Suprapubic skin (tissue), 4 donors: ENCODE results near the gene TMEM175.

Source experiments
- POLR2A ChIP-seq, 2 donors: fragments of 450-650 bp; IDR thresholded peaks; one replicate each; pipeline ENCODE4 v1.6.1; 2017; ENCODE audit warnings: antibody characterized with exemption in 2 of 2, mild to moderate bottlenecking in 2 of 2, moderate library complexity in 2 of 2
- POLR2AphosphoS5 ChIP-seq, 3 donors: sonication (generic); formaldehyde crosslinking; IDR thresholded peaks; one replicate each; pipeline ENCODE4 v1.6.1; 2017; ENCODE audit warnings: antibody characterized with exemption in 3 of 3
- TF ChIP-seq, protein P1 (sequence below), 2 donors: fragments of 200-600 bp in 1 of 2; fragments of 450-650 bp in 1 of 2; sonication (generic) in 1 of 2; IDR thresholded peaks; one replicate each; pipeline ENCODE4 v1.5.1; 2016 to 2019; ENCODE audit warnings: antibody characterized with exemption in 2 of 2, mild to moderate bottlenecking in 1 of 2, moderate library complexity in 1 of 2

DNA sequence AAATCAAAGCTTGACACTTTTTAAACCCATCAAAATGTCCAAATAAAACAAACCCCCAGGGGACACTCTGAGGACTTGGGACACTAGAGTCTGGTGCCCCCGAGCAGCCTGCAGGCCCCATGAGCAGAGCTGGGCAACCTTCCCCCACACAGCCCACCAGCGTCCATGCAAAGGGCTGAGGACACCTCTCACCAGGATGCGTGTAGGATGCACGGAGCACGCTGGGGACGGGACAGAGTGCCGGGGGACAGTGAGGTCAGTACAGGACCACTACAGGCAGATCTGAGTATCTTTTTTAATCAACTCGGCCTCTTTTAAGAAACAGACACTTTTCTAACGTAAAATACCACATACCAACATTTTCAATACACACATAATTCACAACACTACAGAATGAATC is 7.1 kb upstream of the TMEM175 start:
- TF ChIP-seq POLR2AphosphoS5 (IDR thresholded peaks at IDR 0.05): no peak
- TF ChIP-seq, protein P1, sequence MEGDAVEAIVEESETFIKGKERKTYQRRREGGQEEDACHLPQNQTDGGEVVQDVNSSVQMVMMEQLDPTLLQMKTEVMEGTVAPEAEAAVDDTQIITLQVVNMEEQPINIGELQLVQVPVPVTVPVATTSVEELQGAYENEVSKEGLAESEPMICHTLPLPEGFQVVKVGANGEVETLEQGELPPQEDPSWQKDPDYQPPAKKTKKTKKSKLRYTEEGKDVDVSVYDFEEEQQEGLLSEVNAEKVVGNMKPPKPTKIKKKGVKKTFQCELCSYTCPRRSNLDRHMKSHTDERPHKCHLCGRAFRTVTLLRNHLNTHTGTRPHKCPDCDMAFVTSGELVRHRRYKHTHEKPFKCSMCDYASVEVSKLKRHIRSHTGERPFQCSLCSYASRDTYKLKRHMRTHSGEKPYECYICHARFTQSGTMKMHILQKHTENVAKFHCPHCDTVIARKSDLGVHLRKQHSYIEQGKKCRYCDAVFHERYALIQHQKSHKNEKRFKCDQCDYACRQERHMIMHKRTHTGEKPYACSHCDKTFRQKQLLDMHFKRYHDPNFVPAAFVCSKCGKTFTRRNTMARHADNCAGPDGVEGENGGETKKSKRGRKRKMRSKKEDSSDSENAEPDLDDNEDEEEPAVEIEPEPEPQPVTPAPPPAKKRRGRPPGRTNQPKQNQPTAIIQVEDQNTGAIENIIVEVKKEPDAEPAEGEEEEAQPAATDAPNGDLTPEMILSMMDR (IDR thresholded peaks at IDR 0.05): no peak
- no peak for TF ChIP-seq POLR2A (IDR thresholded peaks at IDR 0.05)
